AG04449 (cell line): ENCODE data around the gene BIN1.

Source experiments
- CTCF ChIA-PET: fragments of 350-600 bp; formaldehyde crosslinking; extraction: SDS; loops from one replicate; lab custom pipeline; 2021; ENCODE audit warnings: antibody characterized with exemption; lab: Yijun Ruan, JAX
- POLR2A ChIA-PET: fragments of 400-600, 350-600 bp; formaldehyde crosslinking; extraction: SDS; loops from one replicate; lab custom pipeline; 2020; ENCODE audit warnings: antibody characterized with exemption, inconsistent platforms; lab: Yijun Ruan, JAX
- DNase-seq: peaks from one replicate; pipeline ENCODE4 v3.0.0-alpha.2; 2010; ENCODE audit warnings: low read depth, low spot score
- H3K4me3 ChIP-seq: 2 replicates; pipeline ENCODE4 v1.5.1; 2011; ENCODE audit warnings: low read depth, mild to moderate bottlenecking, control low read depth, low read length
- TF ChIP-seq, protein P1 (sequence below): IDR thresholded peaks from one replicate; pipeline ENCODE4 v1.5.1; 2011; ENCODE audit warnings: mild to moderate bottlenecking, moderate library complexity, low read length, control low read depth, inconsistent platforms; ENCODE audit not compliant: insufficient read depth; ENCODE audit errors: missing control alignments

BIN1 gene

DNA sequence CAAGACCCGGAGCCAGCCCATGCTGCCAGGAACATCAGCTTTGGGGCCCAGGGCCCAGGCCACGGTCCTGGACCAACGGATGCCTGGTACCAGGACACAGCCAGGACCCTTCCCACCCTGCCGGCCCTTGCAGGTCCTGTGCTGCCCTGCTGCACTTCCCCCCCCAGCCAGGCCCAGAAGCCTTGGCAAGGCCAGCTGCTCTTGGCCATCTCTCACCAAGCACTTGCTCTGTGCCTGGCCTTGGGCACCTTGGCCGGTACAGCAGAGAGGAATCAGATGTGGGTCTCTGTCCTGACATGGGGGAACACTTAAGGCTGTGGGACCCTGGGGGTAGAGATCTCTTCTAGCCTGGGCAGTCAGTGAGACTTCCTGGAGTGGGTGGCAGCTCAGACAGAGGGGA, 28.9 kb downstream of the BIN1 start:
- TF ChIP-seq, protein P1, sequence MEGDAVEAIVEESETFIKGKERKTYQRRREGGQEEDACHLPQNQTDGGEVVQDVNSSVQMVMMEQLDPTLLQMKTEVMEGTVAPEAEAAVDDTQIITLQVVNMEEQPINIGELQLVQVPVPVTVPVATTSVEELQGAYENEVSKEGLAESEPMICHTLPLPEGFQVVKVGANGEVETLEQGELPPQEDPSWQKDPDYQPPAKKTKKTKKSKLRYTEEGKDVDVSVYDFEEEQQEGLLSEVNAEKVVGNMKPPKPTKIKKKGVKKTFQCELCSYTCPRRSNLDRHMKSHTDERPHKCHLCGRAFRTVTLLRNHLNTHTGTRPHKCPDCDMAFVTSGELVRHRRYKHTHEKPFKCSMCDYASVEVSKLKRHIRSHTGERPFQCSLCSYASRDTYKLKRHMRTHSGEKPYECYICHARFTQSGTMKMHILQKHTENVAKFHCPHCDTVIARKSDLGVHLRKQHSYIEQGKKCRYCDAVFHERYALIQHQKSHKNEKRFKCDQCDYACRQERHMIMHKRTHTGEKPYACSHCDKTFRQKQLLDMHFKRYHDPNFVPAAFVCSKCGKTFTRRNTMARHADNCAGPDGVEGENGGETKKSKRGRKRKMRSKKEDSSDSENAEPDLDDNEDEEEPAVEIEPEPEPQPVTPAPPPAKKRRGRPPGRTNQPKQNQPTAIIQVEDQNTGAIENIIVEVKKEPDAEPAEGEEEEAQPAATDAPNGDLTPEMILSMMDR = no peak
- ChIA-PET POLR2A (interaction anchor here (1.6 kb wide), 1 partner anchor 9 kb away, joined by 4 read pairs; no protein-coding TSS in a partner anchor), CTCF (interaction anchor here (0.9 to 9.7 kb wide), 3 partner anchors 7 to 96 kb away, joined by 3 to 95 read pairs (median 4); no protein-coding TSS in a partner anchor)
- H3K4me3 ChIP-seq = no peak overlapping the region
- DNase-seq = no peak

DNA sequence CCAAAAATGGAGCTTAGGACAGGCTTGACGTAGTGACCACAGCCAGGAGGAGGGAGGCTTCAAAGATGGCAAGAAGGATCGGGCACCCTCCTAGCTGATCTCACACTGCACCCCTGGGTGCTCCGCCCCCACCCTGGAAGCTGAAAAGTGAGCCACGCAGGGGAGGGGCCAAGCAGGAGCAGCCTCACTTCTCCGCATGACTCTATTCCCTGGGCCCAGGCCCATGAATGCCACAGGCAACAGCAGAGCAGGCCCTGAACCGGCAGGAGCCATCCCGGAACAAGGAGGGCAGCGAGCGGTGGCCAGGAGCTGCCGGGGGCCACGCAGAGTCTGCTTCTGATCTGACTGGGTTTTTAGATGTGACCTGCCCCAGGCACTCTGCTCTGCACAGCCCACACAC, 30.0 kb downstream of the BIN1 start:
- ChIA-PET CTCF (interaction anchor here (0.9 to 9.7 kb wide), 3 partner anchors 8 to 97 kb away, joined by 3 to 95 read pairs (median 4); no protein-coding TSS in a partner anchor), POLR2A (no interaction called here)
- H3K4me3 ChIP-seq = no peak overlapping the region
- TF ChIP-seq, protein P1 = no peak
- DNase-seq = no peak

DNA sequence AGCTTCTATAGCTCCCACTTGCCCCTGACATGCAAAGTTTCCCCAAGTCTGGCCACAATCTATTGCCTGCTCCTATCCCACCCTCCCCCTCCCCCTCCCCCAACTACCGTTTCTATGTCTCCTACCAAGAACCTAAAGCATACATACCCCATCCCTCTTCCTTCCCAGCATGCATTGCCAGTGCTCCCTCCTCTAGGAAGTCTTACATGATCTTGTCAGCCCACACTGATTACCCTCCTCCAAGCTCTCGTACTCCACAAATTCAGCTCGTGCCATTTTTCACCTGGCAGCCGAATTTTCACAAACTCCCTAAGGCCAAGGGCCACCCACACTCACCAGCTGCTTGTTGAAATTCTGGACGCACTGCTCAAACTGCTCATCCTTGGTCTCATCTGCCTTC, 30.7 kb downstream of the BIN1 start:
- POLR2A ChIA-PET = interaction anchor here (0.8 kb wide), 1 partner anchor 78 kb away, joined by 3 read pairs; no protein-coding TSS in a partner anchor
- CTCF ChIA-PET = interaction anchor here (9.7 kb wide), 1 partner anchor 8 kb away, joined by 95 read pairs; no protein-coding TSS in a partner anchor
- TF ChIP-seq, protein P1 = no peak
- no peak overlapping the region for H3K4me3 ChIP-seq
- DNase-seq = no peak

DNA sequence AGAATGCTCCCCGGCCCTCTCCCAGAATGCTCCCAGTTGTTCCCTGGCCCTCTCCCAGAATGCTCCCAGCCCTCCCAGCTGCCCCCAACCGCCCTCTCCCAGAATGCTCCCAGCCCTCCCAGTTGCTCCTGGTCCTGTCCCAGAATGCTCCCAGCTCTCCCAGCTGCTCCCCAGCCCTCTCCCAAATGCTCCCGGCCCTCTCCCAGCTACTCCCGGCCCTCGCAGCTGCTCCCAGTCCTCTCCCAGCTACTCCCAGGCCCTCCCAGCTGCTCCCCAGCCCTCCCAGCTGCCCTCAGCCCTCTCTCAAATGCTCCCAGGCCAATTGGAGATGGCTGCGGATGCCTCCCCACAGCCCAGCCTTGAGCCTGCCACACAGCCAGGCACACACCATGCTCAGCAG, 31.1 kb downstream of the BIN1 start:
- TF ChIP-seq, protein P1 = no peak
- no peak overlapping the region for H3K4me3 ChIP-seq
- DNase-seq = no peak
- POLR2A ChIA-PET = interaction anchor here (0.7 to 0.8 kb wide), 2 partner anchors 79 to 203 kb away, joined by 3 read pairs; no protein-coding TSS in a partner anchor
- CTCF ChIA-PET = interaction anchor here (3.5 to 9.7 kb wide), 2 partner anchors 7 to 98 kb away, joined by 17 to 95 read pairs; no protein-coding TSS in a partner anchor

DNA sequence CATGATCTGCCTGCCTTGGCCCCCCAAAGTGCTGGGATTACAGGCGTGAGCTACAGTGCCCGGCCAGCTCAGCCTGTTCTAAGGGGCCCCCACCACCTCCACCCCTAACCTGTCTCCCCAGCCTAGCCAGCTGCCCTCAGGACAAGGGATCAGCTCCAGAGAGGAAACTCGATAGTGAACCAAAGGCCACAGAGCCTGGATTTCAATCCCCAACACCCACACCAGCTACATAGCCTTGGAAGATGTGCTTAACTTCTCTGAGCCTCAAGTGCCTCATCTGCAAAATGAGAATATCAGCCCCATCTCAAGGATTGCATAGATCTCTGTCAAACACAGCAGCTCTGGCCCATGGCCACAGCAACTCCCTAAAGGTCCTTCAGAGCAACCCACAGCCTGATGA, 32.0 kb downstream of the BIN1 start:
- no peak overlapping the region for H3K4me3 ChIP-seq
- POLR2A ChIA-PET = no interaction called here
- DNase-seq = no peak
- TF ChIP-seq, protein P1 = no peak
- CTCF ChIA-PET = interaction anchor here (1.0 to 9.7 kb wide), 5 partner anchors 6 to 99 kb away, joined by 3 to 95 read pairs (median 4); no protein-coding TSS in a partner anchor

DNA sequence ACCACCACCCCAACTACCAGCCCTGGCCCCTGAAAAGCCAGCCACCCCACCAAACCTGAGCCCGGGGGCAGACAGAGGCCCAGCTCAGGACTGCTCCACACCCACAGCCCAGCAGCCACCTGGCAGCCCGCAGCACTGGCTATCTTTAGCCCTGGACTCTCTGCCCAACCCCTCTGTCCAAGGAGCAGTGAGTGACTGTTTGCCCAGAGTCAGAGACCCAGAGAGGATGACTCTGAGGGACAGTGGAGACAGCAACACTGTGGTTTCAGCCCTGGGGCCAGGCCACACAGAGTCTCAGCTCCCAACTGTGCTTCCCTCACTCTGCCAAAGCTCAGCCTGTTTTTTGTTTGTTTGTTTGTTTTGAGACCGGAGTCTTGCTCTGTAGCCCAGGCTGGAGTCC, 32.6 kb downstream of the BIN1 start:
- CTCF ChIA-PET = interaction anchor here (1.0 to 9.7 kb wide), 5 partner anchors 6 to 100 kb away, joined by 3 to 95 read pairs (median 4); no protein-coding TSS in a partner anchor
- POLR2A ChIA-PET = no interaction called here
- H3K4me3 ChIP-seq = no peak overlapping the region
- DNase-seq = no peak
- TF ChIP-seq, protein P1 = no peak
